Subcutaneous abdominal adipose tissue (tissue), 5 donors: ENCODE measurements around the gene FMO4.
"Not testable (repeated sequence)": the region's sequence is repeated elsewhere in the genome, so short reads cannot be mapped to it uniquely, and the experiment has no call there.

Source experiments
- H3K27ac ChIP-seq: one replicate; pipeline ENCODE4 v1.7.0; 2013; ENCODE audit warnings: low read depth, mild to moderate bottlenecking, inconsistent platforms, low read length, moderate library complexity
- H3K27me3 ChIP-seq, 5 donors: one replicate each; pipeline ENCODE4 v1.7.0; 2013; ENCODE audit warnings: low read length in 5 of 5, inconsistent platforms in 1 of 5; ENCODE audit not compliant: control insufficient read depth in 5 of 5, insufficient read depth in 4 of 5
- H3K36me3 ChIP-seq, 5 donors: one replicate each; pipeline ENCODE4 v1.7.0; 2013; ENCODE audit warnings: low read length in 5 of 5; ENCODE audit not compliant: control insufficient read depth in 5 of 5, insufficient read depth in 5 of 5
- H3K4me1 ChIP-seq, 5 donors: one replicate each; pipeline ENCODE4 v1.7.0; 2013; ENCODE audit warnings: low read length in 5 of 5, mild to moderate bottlenecking in 3 of 5, moderate library complexity in 1 of 5; ENCODE audit not compliant: control insufficient read depth in 5 of 5, insufficient read depth in 5 of 5
- H3K4me3 ChIP-seq, 5 donors: one replicate each; pipeline ENCODE4 v1.7.0; 2013; ENCODE audit warnings: low read length in 5 of 5, low read depth in 1 of 5
- H3K9ac ChIP-seq, 5 donors: one replicate each; pipeline ENCODE4 v1.7.0; 2013; ENCODE audit warnings: low read length in 5 of 5, mild to moderate bottlenecking in 4 of 5, moderate library complexity in 3 of 5
- H3K9me3 ChIP-seq, 5 donors: one replicate each; pipeline ENCODE4 v1.7.0; 2013; ENCODE audit warnings: low read length in 5 of 5; ENCODE audit not compliant: control insufficient read depth in 5 of 5
- donor health status: healthy.
- donor health status: healthy.
- donor health status: healthy.
- donor health status: healthy.
- donor health status: healthy.

FMO4 gene

DNA sequence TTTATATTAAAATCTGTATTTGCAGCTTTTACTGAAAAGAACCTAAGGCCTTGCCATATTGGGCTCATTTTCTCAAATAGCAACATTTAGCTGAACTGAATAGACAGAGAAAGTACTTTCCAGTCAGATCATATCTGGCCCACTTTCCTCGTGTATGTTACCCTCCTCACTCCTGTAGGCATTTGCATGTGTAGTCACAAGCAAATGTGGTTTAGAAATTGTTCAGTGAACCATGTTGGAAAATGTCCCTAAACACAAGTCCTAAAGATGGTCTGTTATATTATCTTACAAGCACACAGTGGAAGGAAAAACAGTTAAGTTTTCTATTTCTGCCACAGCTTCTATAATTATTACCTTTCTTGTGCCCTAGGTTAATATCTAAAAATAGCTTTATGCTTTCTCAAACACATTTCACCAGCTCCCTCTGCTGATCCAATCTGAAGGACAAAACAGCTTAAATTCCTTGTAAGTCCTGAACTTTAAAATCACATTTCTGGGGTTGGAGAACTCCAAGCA lies 606 bp upstream of the FMO4 start:
- Histone ChIP-seq H3K27me3 (no peaks in the 10 kb centered on the region), H3K9ac (peak overlapping the region in 1 of 5 donors; percentile 6), H3K4me3 (no peak overlapping the region), H3K36me3 (peaks cover 0 to 3% (median 0%) of the 10 kb centered on the region in 5 donors), H3K9me3 (no peaks in the 10 kb centered on the region), H3K4me1 (peaks cover 0 to 18% (median 15%) of the 10 kb centered on the region in 5 donors), H3K27ac (no peak overlapping the region)

DNA sequence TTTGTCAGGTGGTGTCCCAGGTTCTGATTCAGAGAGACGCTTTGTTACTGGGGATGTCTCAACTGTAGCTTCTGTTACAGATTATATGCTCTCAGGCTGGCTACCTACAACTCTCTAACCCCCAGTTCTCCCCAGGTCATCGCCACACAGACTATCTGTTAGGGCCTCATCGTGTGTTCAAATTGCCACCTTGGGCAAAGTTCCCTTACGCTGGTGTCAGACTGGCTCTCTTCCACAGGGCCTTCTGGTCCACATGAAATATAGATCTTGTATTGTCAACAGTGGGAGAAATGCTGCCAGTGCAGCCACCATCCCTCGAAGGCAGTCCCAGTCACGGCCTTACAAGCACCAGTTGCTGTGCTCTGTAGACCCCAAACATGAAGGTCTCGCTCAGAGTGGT lies 15.3 kb downstream of the FMO4 start:
- Histone ChIP-seq H3K9me3 (no peaks in the 10 kb centered on the region), H3K9ac (no peak overlapping the region), H3K27me3 (no peaks in the 10 kb centered on the region), H3K36me3 (peaks cover 0 to 10% (median 2%) of the 10 kb centered on the region in 5 donors), H3K27ac (no peak overlapping the region), H3K4me3 (no peak overlapping the region), H3K4me1 (peaks cover 0 to 2% (median 0%) of the 10 kb centered on the region in 5 donors)

DNA sequence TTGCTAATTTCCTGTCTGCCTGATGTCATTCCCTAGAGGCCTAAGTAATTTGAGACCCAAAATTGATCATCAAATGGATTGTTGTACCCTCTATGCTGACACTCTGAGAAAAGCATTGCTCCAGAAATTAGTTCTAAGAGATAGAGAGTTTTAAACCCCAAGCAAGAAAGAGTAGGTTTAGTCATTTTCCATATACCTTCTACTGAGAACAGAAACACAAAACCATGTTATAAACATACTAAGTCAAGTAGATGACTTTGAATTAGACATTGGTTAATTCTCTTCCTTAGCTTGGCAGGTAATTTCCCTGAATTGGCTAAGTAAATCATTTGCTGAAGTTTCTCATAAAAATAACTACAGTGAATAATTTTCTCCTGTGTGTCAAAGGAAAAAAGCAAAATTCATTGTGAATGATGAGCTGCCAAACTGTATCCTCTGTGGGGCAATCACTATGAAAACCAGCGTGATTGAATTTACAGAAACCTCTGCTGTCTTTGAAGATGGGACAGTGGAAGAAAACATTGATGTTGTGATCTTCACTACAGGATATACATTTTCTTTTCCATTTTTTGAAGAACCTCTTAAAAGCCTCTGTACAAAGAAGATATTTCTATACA lies 20.1 kb downstream of the FMO4 start:
- H3K36me3 ChIP-seq, result peaks cover 0 to 8% (median 2%) of the 10 kb centered on the region in 5 donors
- no peaks in the 10 kb centered on the region for H3K9me3 ChIP-seq
- peaks cover 0 to 6% (median 0%) of the 10 kb centered on the region in 5 donors for H3K4me1 ChIP-seq
- H3K27ac ChIP-seq, result no peak overlapping the region
- no peak overlapping the region for H3K9ac ChIP-seq
- H3K4me3 ChIP-seq, result no peak overlapping the region
- H3K27me3 ChIP-seq, result no peaks in the 10 kb centered on the region

DNA sequence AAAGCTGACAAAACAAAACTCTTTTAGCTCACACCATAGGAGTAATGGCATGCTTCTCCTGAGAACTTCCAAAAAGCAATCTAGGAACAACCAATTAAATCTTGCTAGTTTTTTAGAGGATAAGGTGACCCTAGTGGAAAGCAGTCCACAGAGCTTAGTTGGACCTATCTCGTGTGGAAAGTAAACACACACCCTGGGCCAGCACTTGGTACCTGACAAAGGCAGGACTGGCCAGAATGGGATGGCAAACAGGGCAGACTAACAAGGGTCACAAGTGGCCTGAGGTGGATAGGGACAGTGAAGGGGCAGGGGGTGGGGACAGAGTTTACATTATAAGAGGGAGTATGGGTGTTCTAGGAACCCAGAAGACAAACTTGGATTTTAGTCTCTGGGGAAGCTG lies 22.0 kb downstream of the FMO4 start:
- no peaks in the 10 kb centered on the region for H3K27me3 ChIP-seq
- no peak overlapping the region for H3K27ac ChIP-seq
- H3K9me3 ChIP-seq, result no peaks in the 10 kb centered on the region
- H3K36me3 ChIP-seq, result peaks cover 0 to 6% (median 0%) of the 10 kb centered on the region in 5 donors
- no peak overlapping the region for H3K9ac ChIP-seq
- H3K4me1 ChIP-seq, result peaks cover 0 to 6% (median 0%) of the 10 kb centered on the region in 5 donors
- H3K4me3 ChIP-seq, result no peak overlapping the region

DNA sequence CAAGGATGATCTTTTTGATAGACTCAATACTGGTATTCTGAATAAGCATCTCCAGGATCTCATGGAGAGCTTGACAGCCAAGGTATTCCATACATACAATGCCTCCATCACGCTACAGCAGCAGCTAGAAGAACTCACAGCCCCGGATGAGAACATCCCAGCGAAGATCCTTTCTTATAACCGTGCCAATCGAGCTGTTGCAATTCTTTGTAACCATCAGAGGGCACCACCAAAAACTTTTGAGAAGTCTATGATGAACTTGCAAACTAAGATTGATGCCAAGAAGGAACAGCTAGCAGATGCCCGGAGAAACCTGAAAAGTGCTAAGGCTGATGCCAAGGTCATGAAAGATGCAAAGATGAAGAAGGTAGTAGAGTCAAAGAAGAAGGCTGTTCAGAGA lies 25.4 kb downstream of the FMO4 start:
- not testable (repeated sequence) for H3K4me3 ChIP-seq, H3K9ac ChIP-seq, H3K27me3 ChIP-seq, H3K9me3 ChIP-seq, H3K36me3 ChIP-seq, H3K27ac ChIP-seq
- peaks cover 3 to 13% (median 8%) of the 10 kb centered on the region in 5 donors for H3K4me1 ChIP-seq

DNA sequence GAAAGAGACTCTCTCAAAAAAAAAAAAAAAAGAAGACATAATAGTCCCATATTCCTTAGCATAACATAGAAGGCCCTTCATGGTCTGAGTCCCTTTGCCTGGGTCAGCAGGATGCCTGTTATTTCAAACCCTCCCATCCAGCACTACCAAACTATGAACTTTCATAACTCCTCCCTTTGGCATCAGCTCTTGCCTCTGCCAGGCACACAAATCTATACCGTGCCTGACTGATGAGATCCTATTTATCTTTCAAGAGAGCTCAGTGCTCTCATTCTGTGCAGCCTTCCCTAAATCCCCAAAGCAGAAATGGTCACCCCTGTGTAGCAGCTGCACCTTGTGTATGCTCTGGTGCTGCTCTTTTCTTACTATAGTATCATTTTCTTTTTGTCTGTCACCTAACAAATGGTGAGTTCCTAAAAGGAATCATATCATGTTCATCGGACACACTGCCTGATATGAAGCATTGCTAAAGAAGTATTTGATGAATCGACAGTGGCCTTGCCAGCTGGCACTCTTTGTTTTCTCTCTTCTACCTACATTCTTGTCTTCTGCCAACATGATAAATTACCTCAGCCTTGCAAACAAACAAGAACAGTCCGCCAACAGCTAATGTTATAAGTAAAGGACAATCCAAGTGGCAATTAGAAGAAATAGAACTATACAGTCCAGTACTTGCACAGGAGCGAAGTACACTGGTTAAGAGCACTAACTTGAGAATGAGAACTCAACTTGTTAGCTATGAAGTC lies 29.9 kb downstream of the FMO4 start:
- Histone ChIP-seq H3K4me1 (peaks cover 4 to 22% (median 18%) of the 10 kb centered on the region in 5 donors), H3K4me3 (peak overlapping the region in 2 of 5 donors; percentile 1 to 33), H3K9ac (no peak overlapping the region), H3K27me3 (no peaks in the 10 kb centered on the region), H3K27ac (peak overlapping the region; percentile 62), H3K9me3 (peaks cover 0 to 2% (median 0%) of the 10 kb centered on the region in 5 donors), H3K36me3 (no peaks in the 10 kb centered on the region)

DNA sequence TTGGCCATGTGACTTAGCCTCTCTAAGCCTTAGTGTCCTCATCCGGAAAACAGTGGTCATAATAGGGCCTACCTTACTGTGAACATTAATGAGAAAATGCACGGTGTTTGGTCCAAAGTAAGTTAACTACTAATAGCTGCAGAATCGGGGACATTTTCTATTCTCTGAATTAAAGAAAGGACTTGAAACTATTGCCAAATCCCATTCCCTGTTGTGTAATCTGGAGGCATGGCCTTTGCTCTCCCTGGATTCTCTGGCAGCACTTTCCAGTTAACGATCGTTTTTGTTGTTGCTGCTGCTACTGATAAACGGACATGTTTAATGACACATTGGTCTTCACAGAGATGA lies 30.5 kb downstream of the FMO4 start:
- Histone ChIP-seq H3K9me3 (peaks cover 0 to 2% (median 0%) of the 10 kb centered on the region in 5 donors), H3K27ac (peak overlapping the region; percentile 62), H3K4me3 (peak overlapping the region in 2 of 5 donors; percentile 1 to 33), H3K36me3 (no peaks in the 10 kb centered on the region), H3K27me3 (no peaks in the 10 kb centered on the region), H3K9ac (no peak overlapping the region), H3K4me1 (peaks cover 4 to 22% (median 18%) of the 10 kb centered on the region in 5 donors)

DNA sequence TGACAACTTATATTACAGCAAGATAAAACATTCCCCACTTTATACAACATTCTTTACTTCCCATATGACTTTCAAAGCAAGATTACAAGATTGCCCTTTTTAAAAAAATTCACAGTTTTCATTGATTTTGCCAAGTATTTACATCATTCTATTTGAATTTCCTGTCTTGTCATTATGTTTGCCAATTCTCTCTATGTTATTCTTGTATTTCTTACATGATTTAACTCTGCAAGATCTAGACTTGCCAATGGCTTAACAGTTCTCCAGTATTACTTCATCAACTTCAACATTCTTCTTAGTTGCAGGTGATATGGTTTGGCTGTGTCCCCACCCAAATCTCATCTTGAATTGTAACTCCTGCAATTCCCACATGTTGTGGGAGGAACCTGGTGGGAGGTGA lies 31.6 kb downstream of the FMO4 start:
- H3K9me3 ChIP-seq, result peaks cover 0 to 2% (median 0%) of the 10 kb centered on the region in 5 donors
- H3K4me3 ChIP-seq, result no peak overlapping the region
- no peak overlapping the region for H3K9ac ChIP-seq
- H3K36me3 ChIP-seq, result no peaks in the 10 kb centered on the region
- H3K27me3 ChIP-seq, result no peaks in the 10 kb centered on the region
- peak overlapping the region; percentile 62 for H3K27ac ChIP-seq
- peaks cover 4 to 22% (median 18%) of the 10 kb centered on the region in 5 donors for H3K4me1 ChIP-seq

DNA sequence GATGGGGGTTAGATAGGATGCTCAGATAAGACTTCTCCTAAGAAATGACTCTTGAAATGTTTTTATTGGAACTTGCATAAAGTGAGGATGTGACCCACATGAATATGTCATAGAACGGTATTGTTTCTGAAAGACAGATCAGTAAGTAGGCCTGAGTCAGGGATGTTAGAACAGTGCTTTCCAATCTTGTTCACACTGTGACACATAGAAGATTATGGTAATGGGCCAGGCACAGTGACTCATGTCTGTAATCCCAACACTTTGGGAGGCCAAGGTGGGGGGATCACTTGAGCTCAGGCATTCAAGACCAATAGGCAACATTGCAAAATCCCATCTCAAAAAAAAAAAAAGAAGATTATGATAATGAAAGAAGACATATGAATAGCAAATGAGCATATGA lies 32.9 kb downstream of the FMO4 start:
- Histone ChIP-seq H3K27me3 (no peaks in the 10 kb centered on the region), H3K4me1 (peaks cover 4 to 22% (median 18%) of the 10 kb centered on the region in 5 donors), H3K27ac (no peak overlapping the region), H3K36me3 (no peaks in the 10 kb centered on the region), H3K9me3 (peaks cover 0 to 2% (median 0%) of the 10 kb centered on the region in 5 donors), H3K4me3 (no peak overlapping the region), H3K9ac (no peak overlapping the region)

DNA sequence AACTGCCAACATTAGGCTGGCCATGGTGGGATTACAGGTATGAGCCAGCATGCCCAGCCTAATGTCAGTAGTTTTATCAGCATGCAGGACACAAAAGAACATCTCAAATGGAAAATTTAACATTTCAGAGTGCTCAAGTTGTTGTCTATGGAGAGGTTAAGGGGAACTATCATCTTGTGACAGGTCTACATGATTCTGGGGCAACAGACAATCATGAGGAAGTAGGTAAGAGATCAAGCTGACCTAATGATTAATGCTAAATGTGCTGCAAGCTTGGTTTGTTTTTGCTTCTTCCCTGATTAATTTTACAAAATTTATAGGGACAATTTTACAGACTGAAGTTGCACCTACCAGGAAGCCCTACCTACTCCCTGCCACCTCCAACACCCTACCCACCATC lies 36.6 kb downstream of the FMO4 start:
- Histone ChIP-seq H3K36me3 (no peaks in the 10 kb centered on the region), H3K9ac (no peak overlapping the region), H3K4me1 (peaks cover 0 to 4% (median 0%) of the 10 kb centered on the region in 5 donors), H3K27ac (no peak overlapping the region), H3K27me3 (no peaks in the 10 kb centered on the region), H3K4me3 (no peak overlapping the region), H3K9me3 (peaks cover 0 to 2% (median 0%) of the 10 kb centered on the region in 5 donors)
